ENCODE results near the gene ARF5.

The ARF5 gene

DNA sequence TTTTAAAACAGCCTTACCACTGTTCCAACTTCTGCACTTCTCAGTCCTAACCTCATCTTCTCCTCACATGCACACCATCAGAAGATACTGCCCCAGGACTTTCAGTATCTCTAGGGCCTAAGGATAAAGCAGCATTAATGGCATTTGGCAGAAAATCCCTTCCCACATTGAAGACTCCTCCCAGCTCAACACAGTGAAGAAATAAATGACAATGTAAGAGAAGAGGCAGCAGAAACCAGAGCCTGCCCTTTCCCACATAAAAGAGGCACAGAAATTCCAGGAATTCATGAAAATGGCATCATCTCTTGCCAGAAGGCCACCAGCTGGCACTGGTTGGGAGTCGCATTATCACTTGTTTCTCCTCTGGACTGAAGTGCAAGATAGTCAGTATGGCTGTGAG, 6.5 kb upstream of the ARF5 start:
- Mint-ChIP-seq H3K36me3 (ENCODE audit: low read depth) (peaks cover 27% of the 10 kb centered on the region), H3K27me3 (ENCODE audit: low read depth) (no peaks in the 10 kb centered on the region), H3K4me1 (ENCODE audit: low read depth) (peaks cover 44% of the 10 kb centered on the region), H3K4me3 (no peak overlapping the region), H3K9me3 (no peaks in the 10 kb centered on the region), H3K27ac (no peak overlapping the region)

GRCh38 chr7:127582361-127582760, 5.8 kb upstream of the ARF5 start:
- no peaks in the 10 kb centered on the region for H3K27me3 Mint-ChIP-seq (ENCODE audit: low read depth)
- H3K27ac Mint-ChIP-seq = no peak overlapping the region
- H3K9me3 Mint-ChIP-seq = no peaks in the 10 kb centered on the region
- peaks cover 44% of the 10 kb centered on the region for H3K4me1 Mint-ChIP-seq (ENCODE audit: low read depth)
- peaks cover 27% of the 10 kb centered on the region for H3K36me3 Mint-ChIP-seq (ENCODE audit: low read depth)
- H3K4me3 Mint-ChIP-seq = no peak overlapping the region

GRCh38 chr7:127584648-127585043, 3.6 kb upstream of the ARF5 start:
- H3K27me3 Mint-ChIP-seq (ENCODE audit: low read depth) = no peaks in the 10 kb centered on the region
- peak overlapping the region; percentile 93 for H3K4me3 Mint-ChIP-seq
- peaks cover 47% of the 10 kb centered on the region for H3K4me1 Mint-ChIP-seq (ENCODE audit: low read depth)
- no peaks in the 10 kb centered on the region for H3K9me3 Mint-ChIP-seq
- H3K27ac Mint-ChIP-seq = peak overlapping the region; percentile 94
- peaks cover 22% of the 10 kb centered on the region for H3K36me3 Mint-ChIP-seq (ENCODE audit: low read depth)

DNA sequence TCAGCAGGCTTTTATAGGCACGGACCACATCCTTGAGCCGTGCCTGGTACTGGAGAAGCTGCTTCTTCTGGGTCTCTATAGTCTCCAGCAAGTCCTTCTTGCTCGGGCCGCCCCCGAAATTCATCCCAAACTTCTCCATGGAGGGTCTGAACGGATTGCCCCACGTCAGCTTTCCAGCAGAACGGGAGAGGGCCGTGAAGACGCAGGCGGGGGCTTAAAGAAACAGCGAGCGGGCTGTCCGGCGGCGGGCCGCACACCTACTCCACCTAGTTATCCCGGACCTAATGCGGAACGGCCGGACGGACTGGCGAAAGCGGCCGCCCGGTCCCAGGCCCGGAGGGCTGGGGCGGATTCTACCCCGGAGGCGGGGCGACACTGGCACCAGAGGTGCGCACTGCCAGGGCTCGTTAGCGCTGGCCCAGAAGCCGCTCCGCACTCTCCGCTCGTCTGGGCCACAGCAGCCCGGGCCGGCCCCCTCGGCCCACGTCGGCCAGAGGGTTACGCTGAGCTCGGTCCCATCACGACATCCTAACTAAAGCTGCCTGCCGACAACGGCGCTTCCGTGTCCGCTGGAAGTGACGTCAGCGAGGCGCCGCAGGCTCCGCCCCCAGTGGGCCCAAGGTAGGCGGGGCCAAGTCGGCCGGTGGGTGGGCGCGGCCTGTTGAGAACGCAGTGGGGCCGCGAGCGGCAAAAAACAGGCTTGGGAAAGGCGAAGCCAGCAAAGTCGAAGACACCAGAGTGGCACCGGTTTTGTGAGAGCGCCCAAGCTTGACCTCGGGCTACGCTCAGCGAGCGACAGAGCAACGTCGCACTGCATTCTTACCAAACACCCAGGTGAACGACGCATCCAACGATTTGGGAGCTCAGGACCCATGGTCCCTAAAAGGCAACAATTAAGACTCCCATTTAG, 2.9 kb upstream of the ARF5 start, which contains the start of gene GCC1:
Gene GCC1 (minus strand): TSS at position 553 of the 910 bp plus-strand sequence. CDS start 414 bp downstream, at position 139.
- H3K27me3 Mint-ChIP-seq (ENCODE audit: low read depth) = no peaks in the 10 kb centered on the region
- H3K36me3 Mint-ChIP-seq (ENCODE audit: low read depth) = peaks cover 23% of the 10 kb centered on the region
- peaks cover 51% of the 10 kb centered on the region for H3K4me1 Mint-ChIP-seq (ENCODE audit: low read depth)
- no peaks in the 10 kb centered on the region for H3K9me3 Mint-ChIP-seq
- peak within 1 kb of the TSS; percentile 94 for H3K27ac Mint-ChIP-seq
- peak within 1 kb of the TSS; percentile 93 for H3K4me3 Mint-ChIP-seq

DNA sequence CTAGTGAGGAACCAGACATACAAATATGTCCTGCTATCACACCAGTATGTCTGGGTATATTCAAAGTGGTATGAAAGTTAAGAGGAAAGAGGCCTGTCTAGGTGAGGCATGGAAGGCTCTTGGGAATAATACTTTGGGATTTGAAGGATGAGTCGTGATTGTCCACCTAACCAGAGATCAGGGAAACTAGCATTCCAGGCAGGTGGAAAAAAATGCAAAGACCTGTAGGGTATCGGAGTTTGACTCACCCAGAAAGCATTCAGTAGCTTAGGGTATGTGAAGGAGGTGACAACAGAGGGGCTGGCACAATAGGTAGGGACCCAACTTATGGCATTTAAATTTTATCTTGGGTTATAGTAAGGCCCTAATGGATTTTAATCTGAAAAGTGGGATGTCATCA, 1.9 kb upstream of the ARF5 start:
- Mint-ChIP-seq H3K36me3 (ENCODE audit: low read depth) (peaks cover 27% of the 10 kb centered on the region), H3K4me3 (peak overlapping the region; percentile 93), H3K27me3 (ENCODE audit: low read depth) (no peaks in the 10 kb centered on the region), H3K27ac (no peak overlapping the region), H3K9me3 (no peaks in the 10 kb centered on the region), H3K4me1 (ENCODE audit: low read depth) (peaks cover 46% of the 10 kb centered on the region)

DNA sequence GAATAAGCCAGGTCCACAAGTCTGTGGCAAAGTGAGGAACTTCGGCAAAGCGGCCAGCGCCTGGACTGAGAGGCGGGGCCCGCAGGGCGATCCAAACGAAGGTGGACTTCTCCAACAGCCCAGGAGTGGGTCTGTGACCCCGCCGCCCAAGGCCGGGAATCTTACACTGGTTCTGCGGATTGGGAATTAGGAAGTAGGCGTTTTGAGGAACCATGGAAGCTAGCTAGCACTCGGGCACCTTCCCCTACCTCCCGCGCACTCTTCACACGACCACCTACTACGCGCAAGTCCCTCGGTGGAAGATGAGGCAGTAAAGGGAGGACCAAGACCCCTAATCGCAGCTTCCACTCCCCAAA, 570 bp upstream of the ARF5 start:
- Mint-ChIP-seq H3K4me1 (ENCODE audit: low read depth) (peaks cover 40% of the 10 kb centered on the region), H3K27me3 (ENCODE audit: low read depth) (no peaks in the 10 kb centered on the region), H3K36me3 (ENCODE audit: low read depth) (peaks cover 27% of the 10 kb centered on the region), H3K4me3 (peak overlapping the region; percentile 93), H3K9me3 (no peaks in the 10 kb centered on the region), H3K27ac (no peak overlapping the region)

DNA sequence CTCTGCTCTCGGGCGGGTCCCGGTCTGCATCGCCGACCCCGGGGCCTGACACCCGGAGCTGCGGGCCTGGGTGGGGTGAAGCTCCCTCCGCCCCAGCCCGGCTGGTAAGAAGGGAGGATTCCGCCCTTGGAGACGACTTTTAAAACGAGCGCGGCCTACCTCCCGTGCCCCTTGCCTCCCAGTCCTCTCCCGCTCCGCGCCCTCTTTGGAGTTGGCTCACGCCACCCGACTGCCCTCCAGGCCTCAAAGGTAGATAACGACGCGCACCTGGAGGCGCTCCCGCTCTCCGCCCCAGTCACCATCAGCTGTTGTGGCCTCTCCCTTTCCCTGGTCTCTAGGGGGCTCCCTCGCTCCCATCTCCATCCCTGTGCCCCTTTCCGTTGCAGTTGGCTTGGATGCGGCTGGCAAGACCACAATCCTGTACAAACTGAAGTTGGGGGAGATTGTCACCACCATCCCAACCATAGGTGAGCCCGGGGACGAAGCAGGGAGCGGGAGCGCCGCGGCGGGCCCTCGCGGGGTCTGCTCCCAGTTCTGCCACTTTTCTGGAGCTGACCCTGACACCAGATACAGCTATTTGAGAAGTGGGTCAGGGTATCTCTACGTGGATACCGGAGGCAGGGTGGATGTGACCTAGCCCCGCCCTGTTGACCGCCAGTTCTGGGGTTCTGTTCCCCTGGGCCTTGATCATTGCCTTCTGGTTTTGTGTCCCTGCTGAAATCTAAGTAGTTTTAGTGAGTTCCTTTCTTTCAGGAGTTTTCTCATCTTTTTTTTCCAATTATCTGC, 679 bp downstream of the ARF5 start:
- no peaks in the 10 kb centered on the region for H3K9me3 Mint-ChIP-seq
- H3K27ac Mint-ChIP-seq = peak overlapping the region; percentile 89
- H3K4me3 Mint-ChIP-seq = peak overlapping the region; percentile 93
- H3K4me1 Mint-ChIP-seq (ENCODE audit: low read depth) = peaks cover 28% of the 10 kb centered on the region
- H3K27me3 Mint-ChIP-seq (ENCODE audit: low read depth) = no peaks in the 10 kb centered on the region
- peaks cover 22% of the 10 kb centered on the region for H3K36me3 Mint-ChIP-seq (ENCODE audit: low read depth)

DNA sequence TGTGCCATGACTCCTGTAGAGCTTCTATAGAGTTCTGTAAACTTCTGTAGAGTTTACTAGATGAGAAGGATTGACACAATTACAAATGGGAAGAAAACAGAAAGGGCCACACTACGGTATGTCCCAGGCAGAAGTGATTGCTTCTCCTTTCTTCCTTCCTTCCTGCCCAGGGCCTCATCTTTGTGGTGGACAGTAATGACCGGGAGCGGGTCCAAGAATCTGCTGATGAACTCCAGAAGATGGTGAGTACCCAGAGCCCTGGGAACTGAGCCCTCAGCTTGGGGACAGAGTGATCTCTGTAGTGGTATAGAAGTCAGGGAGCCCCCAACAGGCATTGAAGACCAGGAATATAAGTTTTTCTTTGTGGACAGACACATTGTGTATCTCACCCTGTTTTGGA, 1.7 kb downstream of the ARF5 start:
- peak overlapping the region; percentile 93 for H3K4me3 Mint-ChIP-seq
- peak overlapping the region; percentile 89 for H3K27ac Mint-ChIP-seq
- no peaks in the 10 kb centered on the region for H3K27me3 Mint-ChIP-seq (ENCODE audit: low read depth)
- H3K36me3 Mint-ChIP-seq (ENCODE audit: low read depth) = peaks cover 18% of the 10 kb centered on the region
- no peaks in the 10 kb centered on the region for H3K9me3 Mint-ChIP-seq
- peaks cover 21% of the 10 kb centered on the region for H3K4me1 Mint-ChIP-seq (ENCODE audit: low read depth)

GRCh38 chr7:127591189-127591588, 3.0 kb downstream of the ARF5 start:
- H3K4me3 Mint-ChIP-seq = no peak overlapping the region
- no peaks in the 10 kb centered on the region for H3K27me3 Mint-ChIP-seq (ENCODE audit: low read depth)
- H3K36me3 Mint-ChIP-seq (ENCODE audit: low read depth) = peaks cover 18% of the 10 kb centered on the region
- H3K27ac Mint-ChIP-seq = no peak overlapping the region
- H3K9me3 Mint-ChIP-seq = no peaks in the 10 kb centered on the region
- H3K4me1 Mint-ChIP-seq (ENCODE audit: low read depth) = peaks cover 15% of the 10 kb centered on the region

DNA sequence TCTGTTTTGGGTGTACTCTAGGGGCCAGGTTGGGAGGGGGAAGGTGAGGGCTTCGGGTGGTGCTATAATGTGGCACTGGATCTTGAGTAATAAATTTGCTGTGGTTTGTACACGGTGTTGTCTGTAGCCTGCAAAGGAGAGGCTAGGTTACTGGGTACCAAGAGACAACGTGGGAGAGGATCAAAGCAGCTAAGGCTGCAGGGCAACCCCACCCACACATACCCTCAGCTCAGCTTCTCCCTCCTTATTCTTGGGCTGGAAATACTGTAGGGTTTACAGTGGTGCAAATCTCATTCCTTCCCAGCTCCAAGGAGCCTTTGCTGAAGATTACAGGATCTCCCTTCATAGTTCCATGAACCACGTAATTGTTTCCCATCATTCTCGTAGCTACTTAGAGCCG, 3.4 kb downstream of the ARF5 start:
- peaks cover 18% of the 10 kb centered on the region for H3K36me3 Mint-ChIP-seq (ENCODE audit: low read depth)
- no peaks in the 10 kb centered on the region for H3K27me3 Mint-ChIP-seq (ENCODE audit: low read depth)
- H3K4me3 Mint-ChIP-seq = no peak overlapping the region

GRCh38 chr7:127592550-127592949, 4.3 kb downstream of the ARF5 start:
- peaks cover 18% of the 10 kb centered on the region for H3K36me3 Mint-ChIP-seq (ENCODE audit: low read depth)
- H3K4me3 Mint-ChIP-seq = no peak overlapping the region
- peaks cover 4% of the 10 kb centered on the region for H3K27me3 Mint-ChIP-seq (ENCODE audit: low read depth)
- peaks cover 12% of the 10 kb centered on the region for H3K4me1 Mint-ChIP-seq (ENCODE audit: low read depth)
- H3K9me3 Mint-ChIP-seq = no peaks in the 10 kb centered on the region
- no peak overlapping the region for H3K27ac Mint-ChIP-seq

More for the DNA sequence above, 3.4 kb downstream of the ARF5 start:
- Mint-ChIP-seq H3K4me1 (ENCODE audit: low read depth) (peaks cover 13% of the 10 kb centered on the region), H3K9me3 (no peaks in the 10 kb centered on the region), H3K27ac (no peak overlapping the region)

- Mint-ChIP-seq H3K36me3 (ENCODE audit: low read depth) (peaks cover 18% of the 10 kb centered on the region), H3K9me3 (no peaks in the 10 kb centered on the region), H3K27me3 (ENCODE audit: low read depth) (peaks cover 9% of the 10 kb centered on the region), H3K4me1 (ENCODE audit: low read depth) (peaks cover 11% of the 10 kb centered on the region), H3K4me3 (no peak overlapping the region), H3K27ac (no peak overlapping the region)
These were observed 6.3 kb downstream of the ARF5 start for GRCh38 chr7:127594490-127594889.

DNA sequence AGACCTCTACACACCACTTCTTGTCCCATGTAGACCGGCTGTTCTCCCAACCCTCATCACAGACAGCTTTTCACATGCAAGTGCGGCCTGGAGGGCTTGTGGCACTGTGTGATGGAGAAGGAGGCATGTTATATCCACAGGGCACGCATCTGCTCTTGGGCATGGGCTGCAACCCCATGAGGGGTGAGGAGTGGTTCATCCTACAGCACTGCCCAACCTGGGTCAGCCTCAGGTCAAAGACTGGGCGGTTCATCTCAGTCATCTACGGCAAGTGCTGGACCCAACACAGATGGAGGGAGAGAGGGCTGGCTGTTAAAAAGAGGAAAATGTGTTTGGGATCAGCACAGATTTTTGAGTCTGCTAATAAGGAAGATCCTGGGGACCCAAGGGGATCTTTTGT, 7.5 kb downstream of the ARF5 start:
- peaks cover 6% of the 10 kb centered on the region for H3K4me1 Mint-ChIP-seq (ENCODE audit: low read depth)
- H3K27ac Mint-ChIP-seq = no peak overlapping the region
- peaks cover 12% of the 10 kb centered on the region for H3K36me3 Mint-ChIP-seq (ENCODE audit: low read depth)
- no peaks in the 10 kb centered on the region for H3K9me3 Mint-ChIP-seq
- peaks cover 9% of the 10 kb centered on the region for H3K27me3 Mint-ChIP-seq (ENCODE audit: low read depth)
- no peak overlapping the region for H3K4me3 Mint-ChIP-seq

GRCh38 chr7:127598318-127598717, 10.1 kb downstream of the ARF5 start:
- no peaks in the 10 kb centered on the region for H3K36me3 Mint-ChIP-seq (ENCODE audit: low read depth)
- H3K4me3 Mint-ChIP-seq = no peak overlapping the region
- no peak overlapping the region for H3K27ac Mint-ChIP-seq
- peaks cover 9% of the 10 kb centered on the region for H3K27me3 Mint-ChIP-seq (ENCODE audit: low read depth)
- H3K9me3 Mint-ChIP-seq = no peaks in the 10 kb centered on the region
- H3K4me1 Mint-ChIP-seq (ENCODE audit: low read depth) = peaks cover 4% of the 10 kb centered on the region

- Mint-ChIP-seq H3K4me1 (ENCODE audit: low read depth) (peaks cover 2% of the 10 kb centered on the region), H3K9me3 (no peaks in the 10 kb centered on the region), H3K27ac (no peak overlapping the region), H3K4me3 (no peak overlapping the region), H3K36me3 (ENCODE audit: low read depth) (no peaks in the 10 kb centered on the region), H3K27me3 (ENCODE audit: low read depth) (peaks cover 9% of the 10 kb centered on the region)
These were observed 12.7 kb downstream of the ARF5 start for GRCh38 chr7:127600885-127601284.
